Right hindlimb (tissue), 1 donor: Measurements from ENCODE around the gene NUCKS1.

ENCODE experiments used
- DNase-seq: peaks from one replicate; pipeline ENCODE4 v3.0.0-alpha.2; 2018

Gene NUCKS1

DNA sequence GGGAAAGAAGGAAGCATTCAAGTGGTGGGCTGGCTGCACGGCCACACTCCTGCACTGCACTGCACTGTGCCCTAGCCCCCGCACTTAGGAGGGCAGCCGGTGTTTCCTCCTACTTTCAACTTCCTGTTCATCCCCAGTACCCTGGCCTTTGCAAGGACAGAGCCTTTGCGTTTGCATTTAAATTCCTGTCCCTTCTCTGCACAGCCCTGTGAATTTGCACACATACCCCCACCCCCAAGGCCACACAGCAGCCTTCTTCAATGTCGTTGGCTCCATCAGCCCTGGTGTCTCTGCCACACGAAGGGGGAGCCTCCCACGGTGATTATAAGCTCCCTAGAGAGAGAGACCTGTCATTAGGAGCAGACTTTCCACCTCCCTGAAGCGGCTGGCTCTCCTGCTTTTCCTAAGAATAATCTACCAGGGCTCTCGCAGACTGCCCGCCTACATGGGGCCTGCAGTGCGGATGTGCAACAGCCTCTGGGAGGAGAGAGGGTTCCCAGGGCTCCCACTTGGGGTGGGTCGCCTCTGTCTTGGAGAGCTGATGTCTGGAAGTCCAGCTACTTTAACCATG lies 56.5 kb downstream of the NUCKS1 start:
- peak; percentile 44 for DNase-seq

DNA sequence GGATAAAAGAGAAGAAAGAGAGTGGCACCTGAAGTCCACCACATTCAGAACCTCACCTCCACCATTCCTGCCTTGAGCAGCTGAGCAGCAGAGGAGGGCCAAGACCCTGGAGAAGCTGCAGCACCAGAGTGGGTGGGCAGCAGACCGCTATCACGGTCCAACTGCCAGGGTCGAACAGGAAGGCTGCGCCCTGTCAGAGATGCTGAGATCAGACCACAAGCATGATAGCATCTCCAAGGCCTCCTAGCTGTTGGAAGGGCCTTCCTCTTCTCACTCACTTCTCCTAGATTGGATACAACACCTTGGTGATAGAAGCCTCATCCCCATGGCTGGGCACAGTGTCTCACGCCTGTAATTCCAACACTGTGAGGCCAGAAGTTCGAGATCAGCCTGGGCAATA lies 57.6 kb downstream of the NUCKS1 start:
- no peak for DNase-seq

DNA sequence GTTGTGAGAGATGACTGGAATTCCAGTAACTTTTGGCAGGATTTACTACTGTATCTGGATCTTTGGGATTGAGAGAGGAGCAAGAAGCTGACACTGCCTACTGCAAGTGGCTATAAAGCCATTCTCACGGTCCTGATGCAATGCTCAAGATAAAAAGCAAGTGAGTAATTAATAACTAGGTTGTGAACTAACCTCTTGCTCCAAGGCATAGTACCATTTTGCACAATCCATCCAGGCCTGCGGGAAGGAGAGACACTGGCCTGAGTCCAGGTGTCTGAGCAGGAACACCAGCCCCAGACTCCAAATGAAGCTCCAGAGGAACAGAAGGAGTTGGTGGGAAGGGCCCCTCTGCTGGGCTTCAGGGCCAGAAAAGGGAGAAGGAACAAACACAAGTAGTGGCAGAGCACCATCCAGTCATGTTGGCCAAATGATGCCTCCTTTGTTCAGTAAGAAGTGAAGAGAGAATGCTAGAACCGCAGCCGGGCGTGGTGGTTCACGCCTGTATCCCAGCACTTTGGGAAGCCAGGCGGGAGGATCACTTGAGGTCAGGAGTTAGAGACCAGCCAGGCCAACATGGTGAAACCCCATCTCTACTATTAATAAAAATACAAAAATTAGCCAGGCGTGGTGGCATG lies 59.7 kb downstream of the NUCKS1 start:
- DNase-seq = no peak

DNA sequence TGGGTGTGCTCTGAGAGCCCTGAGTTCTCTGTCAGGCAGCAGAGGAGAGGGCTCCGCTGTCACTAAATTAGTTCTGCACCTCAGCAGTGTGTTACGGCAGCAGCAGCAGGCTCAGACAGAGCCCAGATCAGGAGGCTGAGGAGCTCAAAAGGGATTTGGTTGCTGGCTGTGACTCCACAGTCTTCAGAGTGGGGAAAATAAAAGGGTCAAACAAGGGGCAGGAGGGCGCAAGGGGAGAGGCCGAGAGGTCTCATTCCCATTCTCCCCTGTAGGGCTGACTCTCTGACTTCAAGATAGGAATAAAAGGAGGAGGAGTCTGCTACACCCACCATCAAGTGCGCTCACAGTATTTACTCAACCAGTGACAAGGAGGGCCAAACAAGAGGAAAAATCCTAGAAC lies 60.5 kb downstream of the NUCKS1 start:
- DNase-seq = no peak

DNA sequence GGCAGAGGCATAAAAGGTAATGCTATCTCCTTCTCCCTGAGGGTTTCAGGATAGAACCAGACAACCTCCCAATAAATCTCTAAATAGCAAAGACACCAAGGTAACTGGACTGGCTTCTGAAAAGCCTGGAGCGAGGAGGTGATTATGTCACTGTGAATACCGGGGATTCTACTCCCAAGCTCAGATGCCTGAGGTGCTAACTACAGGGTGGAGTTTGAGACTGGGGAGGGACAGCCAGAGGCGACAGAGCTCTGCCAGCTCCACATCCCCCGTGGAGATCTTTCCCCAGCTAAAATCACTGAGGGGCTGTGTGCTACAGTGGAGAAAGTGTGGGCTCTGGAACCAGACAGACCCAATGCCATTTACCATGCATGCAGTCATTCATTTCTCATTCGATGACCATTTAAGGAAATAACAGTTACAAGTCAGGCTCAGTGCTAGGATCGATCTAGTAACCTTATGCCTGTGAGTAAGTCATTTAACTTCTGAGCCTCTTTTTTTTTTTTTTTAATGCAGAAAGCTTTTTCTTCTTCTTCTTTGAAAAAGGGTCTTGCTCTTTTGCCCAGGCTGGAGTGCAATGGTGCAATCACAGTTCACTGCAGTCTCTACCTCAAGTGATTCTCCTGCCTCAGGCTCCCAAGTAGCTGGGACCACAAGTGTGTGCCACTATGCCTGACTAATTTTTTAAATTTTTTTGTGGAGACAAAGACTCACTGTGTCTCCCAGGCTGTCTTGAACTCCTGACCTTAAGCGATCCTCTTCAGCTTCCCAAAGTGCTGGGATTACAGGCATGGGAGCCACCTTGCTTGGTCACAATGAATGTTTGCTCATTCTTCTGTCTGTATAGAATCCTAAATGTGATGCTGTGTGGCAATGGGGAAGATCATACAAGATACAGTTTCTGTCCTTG lies 61.6 kb downstream of the NUCKS1 start:
- no peak for DNase-seq

DNA sequence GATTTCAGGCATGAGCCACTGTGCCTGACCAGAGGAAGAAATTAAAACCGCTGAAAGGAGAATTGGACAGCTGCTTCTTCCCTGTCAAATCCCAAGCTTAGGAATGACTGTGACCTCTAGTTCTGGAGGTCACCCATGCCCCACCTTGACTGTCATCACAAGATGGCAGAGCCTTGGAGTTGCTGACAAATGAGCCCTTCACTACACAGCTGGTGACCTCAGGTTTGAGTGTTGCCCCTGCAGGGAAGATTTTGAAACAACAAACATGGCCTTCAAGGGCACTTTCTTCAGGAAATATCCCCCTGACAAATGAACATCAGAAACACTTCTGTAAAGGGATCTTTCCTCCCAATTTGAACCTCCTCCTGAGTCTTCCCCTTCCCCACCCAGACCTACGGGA lies 62.7 kb downstream of the NUCKS1 start:
- DNase-seq = no peak

DNA sequence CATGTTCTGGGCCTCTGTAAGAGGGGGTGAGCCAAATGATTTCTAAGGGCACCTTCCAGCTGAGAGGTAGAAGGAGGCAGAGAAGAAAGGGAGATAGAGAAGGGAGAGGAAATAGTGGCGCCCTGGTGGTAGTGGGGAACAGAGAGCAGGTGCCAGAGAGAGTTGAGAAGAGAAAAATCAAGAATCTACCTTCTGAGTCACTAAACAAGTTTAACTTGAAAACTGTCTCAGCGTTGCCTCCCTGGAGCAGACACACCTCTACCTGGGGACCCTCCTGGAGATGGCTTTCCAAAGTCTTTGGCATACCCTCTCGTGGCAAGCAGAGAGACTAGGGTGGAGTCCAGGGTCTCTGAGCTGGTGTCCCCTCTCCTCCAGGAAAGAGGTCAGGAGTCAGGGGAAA lies 68.6 kb downstream of the NUCKS1 start:
- no peak for DNase-seq

DNA sequence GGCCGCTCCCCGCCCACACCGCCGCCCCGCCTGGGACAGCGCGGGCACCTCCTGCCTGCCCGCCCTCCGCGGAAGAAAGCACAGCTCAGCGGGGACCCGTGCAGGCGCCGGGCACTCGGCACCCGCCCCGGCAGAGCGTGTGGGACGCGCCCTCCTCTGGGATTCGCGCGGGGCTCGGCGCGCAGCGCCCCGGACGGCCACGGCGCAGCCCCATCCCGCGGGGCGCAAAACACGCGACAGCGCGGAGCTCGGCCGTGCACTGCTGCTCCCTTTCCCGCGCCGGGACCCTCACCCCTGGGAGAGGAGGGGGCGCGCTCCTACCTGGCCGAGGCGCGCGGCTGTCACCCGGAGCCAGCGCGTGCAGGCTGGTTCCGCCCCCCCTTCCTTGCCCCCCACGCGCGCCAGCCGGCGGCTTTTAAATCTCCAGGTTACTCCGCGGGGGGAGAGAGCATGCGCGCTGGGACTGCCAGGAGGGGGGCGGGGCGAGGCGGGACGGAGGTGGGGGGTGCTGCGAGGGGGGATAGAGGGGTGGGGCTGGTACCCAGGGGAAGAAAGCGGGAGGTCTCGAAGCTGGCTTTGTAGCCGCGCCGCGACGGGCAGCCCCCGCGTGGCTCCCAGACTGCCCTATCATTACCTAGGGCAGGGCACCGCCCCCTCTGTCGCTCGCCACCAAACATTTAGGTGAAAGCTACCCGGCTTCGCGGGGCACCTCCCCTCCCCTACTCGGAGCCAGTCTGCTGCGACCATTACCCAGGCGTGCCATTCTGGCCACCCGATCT lies 69.7 kb downstream of the NUCKS1 start, which contains the start of gene SLC45A3:
SLC45A3 (minus strand) TSS at position 437 of the 779 bp plus-strand sequence. CDS start 15,853 bp downstream, outside the sequence.
- DNase-seq = no peak

DNA sequence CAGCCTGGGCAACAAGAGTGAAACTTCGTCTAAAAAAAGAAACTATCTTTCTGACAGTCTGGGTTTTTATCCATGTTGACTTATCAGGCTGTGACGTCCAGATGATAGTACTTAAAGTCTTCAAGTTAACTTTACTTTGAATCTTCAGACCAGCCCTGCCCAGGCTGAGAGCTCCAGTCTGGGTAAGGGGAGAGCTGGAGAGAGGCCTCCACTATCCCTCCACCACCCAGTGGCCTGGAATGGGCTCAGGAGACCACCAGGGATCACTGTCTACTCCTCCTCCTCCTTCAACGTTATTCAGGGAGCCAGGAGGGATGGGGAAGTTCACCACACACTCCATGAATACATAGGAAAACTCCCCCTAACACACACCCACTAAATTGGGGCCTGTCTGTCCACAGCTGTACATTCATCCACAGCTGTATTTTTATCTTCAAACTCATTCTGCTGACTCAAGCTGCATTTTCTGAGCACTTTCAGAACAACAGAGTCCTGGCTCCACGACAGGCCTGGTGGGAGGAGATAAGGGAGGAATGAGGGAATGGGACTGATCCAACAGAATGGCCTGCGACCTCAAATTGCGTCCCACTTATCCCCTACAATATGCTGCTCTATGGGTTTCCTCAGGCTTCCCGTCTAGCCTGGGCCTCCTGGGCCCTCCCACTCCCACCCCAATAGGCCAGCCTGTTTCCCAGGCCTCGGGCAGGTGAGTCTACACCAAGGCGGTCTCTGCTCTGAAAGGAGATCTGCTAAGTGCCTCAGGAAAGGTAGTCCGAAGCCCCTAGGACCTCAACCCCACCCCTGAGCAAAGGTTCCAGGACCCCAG lies 71.5 kb downstream of the NUCKS1 start:
- DNase-seq = no peak

DNA sequence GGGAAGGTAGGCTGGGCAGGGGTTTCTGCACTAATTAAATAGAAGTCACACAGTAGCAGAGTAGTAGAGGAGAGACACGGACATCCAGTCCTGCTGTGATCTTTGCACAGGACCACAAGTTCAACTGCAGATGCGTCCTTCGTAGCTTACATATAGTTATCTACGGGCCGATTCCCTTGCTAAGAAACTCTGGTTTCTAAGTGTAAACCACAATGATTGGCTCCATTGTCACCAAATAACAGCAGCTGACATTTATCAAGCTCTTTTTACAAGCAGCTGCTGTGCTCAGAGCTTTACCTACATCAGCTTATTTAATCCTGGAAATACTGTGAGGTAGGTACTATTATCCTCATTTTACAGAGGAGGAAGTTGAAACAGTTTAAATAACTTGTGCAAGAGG lies 72.8 kb downstream of the NUCKS1 start:
- DNase-seq = no peak

DNA sequence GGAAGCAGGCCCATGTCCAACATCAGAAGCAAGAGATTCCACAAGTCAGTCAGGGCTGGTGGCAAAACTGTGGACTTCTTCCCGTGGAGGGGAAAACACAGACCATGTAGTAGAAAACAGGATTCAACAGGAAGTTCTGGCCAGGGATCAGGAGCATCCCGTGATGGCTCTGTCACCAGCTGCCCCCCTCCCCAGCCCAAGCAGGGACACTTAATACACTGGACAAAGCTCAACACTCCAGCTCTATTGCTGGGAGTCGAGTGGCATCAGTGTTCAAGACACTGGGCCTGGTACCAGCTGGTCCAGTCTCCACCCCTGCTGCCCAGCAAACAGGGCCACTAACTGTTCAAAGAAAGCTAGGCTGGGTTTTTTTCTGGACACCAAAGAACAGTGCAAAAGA lies 73.4 kb downstream of the NUCKS1 start:
- DNase-seq = no peak

DNA sequence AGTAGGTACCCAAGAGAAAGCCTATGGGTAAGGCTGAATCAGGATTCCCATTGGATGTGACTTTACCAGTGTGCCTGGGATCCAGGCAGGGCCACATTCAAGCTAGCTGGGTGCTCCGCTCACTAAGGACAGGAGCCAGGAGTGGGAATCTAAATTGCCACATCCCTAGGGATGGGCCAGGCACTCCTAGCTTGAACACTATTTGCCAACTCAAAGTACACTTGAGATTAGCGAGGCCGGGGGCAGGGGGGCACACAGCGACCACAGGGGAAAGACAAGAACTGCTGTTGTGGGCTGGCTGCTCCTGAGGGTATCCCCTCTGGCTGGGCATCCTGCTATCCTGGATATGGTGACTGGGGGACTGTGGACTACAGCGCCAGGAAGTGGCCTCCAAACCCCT lies 74.0 kb downstream of the NUCKS1 start:
- no peak for DNase-seq

DNA sequence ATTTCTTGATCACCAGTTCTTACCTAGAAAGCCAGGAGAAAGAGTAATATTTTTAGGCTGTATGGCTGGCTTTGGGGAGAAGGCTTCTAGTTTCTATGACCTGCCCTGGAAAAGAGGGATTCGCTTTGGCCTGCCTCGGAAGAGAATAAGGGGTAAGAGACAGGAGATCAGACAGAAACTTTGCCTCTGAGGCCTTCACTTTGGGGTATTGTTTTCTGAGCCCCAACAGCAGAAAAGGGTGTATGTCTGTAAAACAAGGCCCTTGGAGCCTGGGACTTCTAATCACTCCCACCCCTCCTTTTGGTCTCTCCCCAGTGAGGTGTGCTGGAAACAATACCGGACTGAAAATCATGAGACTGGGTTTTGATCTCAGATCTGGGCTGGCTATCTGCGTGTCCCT lies 74.7 kb downstream of the NUCKS1 start:
- DNase-seq = no peak

DNA sequence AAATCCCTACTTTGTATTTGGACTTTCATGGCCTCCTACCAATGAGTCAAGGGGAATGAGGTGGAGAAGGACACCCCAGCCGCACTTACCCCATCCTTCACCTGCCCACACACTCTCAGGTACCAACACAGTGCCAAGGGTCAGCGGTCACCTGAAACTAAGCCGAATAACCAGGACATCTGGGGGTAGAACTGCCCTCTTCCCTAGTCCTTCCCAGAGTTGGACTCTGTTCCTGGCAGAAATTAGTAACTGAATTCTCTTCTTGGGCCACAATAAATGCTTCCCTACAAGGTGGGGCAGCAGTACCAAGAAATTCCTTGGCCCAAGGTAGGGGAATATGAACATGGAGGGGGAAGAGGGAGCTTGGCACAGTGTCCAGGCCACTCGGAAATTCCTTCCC lies 77.0 kb downstream of the NUCKS1 start:
- no peak for DNase-seq

DNA sequence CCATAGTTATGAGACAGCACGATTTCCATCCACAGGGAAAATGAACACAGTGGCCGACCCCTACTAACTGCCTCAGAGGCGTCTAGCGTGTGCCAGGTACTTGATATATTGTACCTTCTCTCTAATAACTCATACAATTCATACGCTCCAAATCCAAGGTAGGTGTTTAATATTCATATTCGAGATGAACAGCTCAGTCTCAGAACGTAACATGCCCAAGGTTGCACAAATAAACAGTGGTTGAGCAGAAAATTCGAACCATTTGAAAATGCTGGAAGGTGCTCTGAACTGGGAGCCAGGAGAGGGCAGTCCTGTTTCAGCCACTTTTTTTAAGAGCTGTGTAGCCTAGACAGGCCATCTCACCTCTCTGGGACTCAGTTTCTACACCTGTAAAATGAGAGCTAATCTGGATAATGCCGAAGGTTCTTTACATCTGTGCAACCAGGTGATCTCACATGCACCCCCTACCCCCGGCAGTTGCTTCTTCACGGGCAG lies 77.5 kb downstream of the NUCKS1 start:
- no peak for DNase-seq

DNA sequence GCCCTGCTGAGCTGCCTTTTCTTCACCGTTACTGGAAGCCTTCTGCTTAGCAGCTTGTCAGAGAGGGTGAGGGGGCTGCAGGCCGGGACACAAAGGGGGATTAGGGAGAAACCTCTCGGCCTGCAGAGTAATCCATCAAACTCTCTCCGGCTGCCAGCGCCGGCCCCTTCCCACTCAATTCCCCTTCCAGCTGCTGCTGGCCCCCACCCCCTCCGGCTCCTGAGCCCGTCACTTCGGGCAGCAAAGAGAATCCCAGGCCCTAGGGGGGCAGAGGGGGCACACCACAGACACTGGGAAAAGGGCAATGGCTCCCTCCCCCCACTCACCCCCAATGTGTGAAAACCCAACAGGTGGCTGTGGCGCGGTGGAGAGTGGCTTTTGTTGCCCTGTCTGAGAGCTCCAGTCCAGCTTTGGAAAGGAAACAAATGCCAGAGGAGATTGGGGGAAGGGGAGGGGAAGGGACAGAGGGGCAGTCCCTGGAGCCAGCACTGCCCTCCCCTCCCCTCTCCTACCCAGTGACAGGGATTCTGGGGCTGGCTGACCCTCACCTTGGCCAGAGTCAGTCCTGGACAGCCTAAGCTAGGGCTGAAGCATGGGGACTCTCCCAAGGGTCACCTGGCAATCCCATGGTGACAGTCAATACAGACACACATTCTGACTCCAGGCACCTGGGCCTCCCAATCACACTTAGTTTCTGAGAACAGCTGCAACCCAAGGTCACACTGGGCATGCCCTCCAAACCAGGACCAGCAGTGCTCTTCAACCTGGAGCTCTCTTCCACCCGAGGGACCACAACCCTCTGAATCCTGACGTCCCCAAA lies 79.2 kb downstream of the NUCKS1 start:
- no peak for DNase-seq

DNA sequence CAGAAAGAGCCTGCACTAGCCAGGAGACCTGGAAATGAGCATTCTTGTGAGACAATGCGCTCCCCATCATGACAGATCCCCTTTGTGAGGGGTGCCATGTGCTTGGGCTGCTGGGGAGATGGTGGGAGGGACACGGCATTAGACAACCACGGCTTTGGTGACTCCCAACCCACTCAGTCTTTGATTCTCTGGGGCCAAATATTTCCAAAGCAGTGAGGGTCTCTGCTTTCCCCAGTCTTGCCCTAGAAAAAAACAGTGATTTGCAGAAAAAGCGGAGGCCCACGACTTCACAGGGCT lies 79.9 kb downstream of the NUCKS1 start:
- DNase-seq = no peak

DNA sequence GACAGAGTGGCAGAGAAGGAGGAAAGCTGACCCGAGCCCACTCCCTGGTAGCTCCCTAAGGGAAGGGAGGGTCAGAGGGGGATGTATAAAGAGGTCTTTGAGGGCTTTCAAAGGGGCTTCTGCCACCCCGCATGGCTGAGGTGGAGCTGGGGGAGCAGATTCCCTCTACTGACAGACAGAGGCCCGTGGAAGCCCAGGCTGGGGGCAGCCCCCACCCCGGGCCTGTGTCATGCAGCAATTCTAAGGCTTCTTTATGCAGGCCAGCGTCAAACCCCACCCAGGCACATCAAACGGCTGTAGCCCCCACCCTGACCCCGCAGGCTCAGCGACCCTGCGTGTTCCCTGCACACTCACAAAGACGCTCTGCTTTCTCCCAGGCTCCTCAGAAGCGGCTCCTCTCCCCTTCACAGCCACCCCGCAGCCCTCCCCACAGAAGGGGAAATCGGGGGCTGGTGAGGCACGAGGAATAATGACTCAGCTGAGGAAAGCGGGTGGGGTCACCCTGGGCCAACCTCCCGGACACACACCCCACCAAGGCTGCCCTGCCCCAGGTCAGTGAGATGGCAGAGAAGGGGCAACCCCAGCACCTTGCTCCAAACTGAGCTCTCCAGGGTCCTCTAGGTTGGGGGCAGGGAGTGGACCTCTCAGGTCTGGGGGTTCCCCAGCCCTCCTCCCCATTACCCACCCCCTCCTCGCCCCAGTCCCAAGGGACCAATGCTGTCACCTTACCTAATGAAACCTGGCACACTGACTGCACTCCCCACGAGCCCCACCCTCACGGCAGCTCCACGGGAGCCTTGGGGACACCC lies 80.4 kb downstream of the NUCKS1 start:
- no peak for DNase-seq

DNA sequence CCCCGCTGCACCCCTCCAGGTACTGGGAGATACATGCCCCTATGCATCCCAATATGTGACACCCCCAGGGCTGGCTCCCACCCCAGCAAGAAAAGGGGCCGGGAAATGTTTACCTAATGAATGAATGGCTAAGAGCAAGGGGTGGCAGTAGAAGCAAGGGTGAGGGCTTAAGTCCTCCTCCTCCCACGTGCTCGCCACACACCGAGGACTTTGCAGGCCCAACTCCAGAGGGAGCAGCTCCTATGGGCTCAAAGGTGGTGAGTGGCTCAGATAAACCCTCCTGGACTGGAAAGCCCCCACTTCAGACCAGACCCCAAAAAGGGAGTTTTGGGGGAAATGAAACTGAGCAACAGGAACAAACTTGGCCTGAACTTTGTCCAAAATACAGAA lies 81.0 kb downstream of the NUCKS1 start:
- DNase-seq = no peak

DNA sequence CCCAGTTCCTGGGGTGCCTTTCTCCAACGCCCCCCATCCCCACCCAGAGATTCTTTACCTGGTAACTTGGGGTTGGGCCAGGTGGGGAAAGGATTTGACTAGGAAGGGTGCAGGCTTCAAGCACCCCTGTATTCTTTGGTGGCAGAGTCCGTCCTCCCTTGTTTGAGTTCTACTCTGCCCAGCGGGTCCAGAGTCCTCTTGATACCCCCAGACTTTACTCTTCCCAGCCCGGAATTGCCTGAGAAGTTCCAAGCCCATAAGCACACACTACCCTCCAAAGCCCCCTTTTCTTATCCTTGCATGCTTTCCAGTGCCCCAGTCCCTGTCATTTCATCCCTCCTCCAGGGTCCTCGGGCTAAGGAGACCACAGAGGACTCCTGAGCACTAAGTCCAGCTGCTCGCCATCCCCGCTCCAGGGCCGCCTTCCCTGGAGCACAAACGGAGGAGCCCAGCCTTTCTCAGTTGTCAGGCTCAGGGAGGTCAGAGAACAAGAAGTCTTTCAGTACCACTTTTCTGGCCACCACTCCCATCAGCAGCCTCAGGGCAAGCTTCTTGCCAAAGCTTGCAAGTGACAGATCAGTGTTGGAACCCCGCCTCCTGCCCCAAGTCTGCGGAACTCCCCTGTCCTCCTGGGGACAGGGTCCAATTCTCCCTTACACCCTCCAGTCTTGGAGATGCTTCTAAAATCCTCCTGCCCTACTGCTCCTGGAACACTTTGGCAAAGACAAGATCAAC lies 81.9 kb downstream of the NUCKS1 start:
- no peak for DNase-seq
